Activated gamma-delta T cell (primary cell): ENCODE measurements around the gene FCN2.

ENCODE experiments used
- DNase-seq: peaks from one replicate; lab custom pipeline; 2025; lab: John Stamatoyannopoulos, UW

The FCN2 gene

DNA sequence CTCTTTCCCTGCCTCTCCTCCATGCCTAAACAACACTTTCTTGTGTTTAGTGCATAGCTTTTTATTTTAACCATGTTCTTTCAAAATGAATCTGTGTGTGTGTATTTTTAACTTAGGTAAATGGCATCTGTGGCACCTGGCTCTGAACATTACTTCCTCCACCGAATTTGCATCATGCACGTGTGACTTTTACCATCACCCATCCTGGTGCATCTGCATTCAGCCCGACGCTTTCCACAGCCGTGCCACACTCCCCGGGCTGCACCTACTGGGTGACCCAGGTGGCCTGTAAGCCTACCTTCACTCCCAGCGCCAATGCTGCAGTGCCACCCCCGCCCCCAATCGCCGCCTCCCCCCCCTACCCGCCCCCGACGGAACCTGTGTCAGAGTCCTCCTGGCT, 49.8 kb downstream of the FCN2 start:
- DNase-seq, result no peak

DNA sequence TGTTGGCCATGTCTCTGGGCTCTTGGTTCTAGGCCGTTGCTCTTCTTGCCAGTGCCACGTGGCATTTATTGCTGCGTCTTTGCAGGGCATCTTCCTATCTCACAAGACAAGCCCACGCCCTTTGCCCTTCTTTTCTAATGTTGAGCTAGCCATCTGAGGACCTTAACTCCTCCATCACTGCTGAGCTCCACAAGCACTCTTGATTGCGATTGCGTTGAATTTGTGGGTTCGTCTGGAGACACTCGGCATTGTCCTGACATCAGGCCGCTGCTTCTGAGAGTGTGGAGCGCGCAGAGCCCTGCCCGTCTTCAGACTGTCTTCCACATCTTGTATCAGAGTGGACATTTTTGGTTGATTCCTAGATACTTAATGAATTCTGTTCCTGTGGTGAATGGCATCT, 51.6 kb downstream of the FCN2 start:
- DNase-seq, result no peak

DNA sequence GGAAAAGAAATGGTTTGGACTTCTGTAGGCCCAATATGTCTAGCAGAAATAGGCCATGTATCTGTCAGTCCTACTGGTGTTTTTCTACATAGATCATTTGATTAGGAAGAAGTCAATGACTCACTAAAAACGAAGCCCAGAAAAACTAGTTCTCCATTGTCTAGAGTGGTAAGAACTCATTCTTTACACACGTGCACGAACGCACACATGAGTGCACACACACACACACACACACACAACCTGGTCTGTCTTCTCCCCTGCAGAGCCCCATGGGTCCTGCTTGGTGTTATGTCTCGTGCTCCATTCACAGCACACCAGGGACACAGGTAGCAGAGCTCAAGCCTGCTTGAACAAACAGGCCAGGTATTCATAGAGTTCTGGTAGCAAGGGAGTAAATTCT, 52.0 kb downstream of the FCN2 start:
- no peak for DNase-seq

DNA sequence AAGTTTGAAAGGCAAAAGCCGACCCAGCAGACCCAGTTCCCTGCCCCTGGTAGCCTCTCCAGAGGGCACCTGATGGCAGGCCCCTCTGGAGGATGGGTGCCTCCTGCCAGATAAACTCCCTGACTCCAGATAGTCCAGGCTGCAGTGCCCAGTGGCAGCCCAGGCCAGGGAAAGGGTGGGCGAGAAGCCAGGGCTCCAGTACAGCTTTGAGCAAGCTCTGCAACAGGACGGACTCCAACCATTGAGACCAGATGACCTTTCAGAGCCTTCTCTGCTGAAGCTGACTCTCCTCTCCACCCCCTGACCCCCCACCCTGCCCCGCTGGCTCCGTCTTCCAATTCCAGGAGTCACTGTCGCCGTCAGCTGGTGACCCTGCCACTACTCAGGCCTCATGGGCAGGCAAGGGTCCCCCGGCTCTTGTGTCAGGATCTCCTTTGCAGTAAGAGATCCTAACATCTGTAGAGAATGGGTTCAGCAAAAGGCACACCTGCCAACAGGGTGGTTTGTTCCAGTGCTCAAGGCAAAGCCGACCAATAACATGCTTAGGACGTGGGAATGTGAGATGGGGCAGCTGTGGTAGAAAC, 52.6 kb downstream of the FCN2 start:
- no peak for DNase-seq

DNA sequence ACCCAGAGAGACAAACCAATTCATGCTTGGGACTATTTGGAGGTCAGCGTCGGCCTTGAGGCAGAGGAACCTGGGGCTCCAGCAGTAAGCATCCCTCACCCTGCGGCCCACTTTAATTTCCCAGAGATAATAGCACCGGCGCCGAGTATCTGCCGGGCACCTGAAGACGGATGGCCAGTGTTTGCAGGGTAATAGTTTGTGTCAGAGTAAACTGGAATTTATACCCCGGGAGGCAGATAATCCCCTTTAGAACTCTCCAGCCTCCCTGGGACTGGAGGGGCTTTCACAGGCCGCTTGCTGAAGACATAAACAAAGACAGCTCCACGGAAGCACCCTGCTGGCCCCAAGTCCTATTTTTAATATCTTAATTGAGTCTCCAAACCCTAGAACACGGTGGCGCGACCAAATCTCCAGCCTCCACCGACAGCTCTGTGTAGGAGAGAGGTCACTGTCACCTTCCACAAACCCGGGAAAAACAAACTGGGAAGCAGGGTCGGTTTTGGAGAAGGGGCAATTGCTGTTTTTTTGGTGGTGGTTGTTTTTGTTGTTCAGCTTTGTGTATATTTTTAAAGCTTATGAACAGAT, 54.5 kb downstream of the FCN2 start:
- no peak for DNase-seq

DNA sequence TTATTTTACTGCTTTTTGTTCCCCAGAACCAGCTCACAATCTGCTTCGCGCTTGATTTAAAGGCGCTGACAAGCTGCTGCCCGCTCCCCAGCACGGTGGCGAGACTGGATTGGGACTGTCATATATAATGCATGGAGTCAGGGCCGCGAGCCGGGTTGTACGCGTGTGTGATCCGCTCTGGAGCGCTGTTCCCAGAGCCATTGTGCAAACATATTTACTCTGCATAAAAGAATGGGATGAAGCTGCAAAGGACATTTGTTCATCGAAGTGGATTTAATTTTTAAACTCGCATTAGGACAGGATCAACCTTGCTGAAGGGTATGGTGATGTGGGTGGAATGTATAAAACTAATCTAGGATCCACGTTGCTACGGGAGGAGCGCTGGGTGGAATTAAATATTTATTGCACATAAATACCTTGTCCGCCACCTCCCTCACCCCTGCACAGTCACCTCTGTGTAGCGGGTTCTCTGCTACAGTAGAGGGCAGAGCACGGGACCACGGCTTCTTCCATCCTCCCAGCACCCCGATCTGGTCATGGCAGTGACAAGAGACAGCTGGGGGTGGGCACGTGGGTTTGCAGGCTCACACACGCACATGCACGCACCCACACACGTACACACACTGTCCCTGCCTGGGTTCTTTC, 55.2 kb downstream of the FCN2 start:
- no peak for DNase-seq

DNA sequence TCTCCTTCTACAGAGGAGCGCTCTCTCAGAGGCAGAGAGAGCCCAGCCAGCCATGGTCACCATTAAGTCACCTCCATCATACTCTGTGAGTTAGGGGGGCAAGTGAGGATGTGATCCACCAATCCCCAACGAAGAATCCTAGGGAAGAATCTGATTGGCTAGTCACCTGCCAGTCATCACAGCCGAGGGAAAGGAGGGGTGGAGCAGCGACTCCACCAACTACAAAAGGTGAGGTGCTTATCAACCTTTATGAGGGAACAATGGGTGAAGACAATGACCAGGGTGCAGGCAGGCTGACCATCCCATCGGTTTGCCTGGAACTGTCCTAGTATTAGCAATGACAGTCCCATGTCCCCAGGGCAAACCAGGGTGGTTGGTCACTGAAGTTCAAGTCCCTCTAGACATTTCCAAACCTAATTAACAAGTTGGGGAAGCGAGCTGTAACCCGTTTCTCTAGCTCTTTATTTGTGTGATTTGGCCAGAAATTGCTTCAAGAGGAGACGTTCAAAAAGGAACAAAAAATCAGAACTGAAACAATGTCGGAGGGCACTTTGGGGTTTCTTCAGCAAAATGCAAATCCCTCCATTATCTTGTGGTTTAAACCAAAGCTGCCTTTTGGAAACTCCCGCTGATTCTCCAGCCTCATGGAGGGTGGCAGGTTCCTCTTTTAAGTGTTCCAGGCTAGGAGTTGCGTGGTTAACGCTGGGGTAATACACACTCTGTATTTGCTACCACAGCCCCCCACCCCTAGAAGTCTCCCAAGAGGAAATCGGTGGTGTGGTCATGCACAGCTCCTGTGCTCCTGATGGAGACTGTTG, 55.9 kb downstream of the FCN2 start:
- DNase-seq, result no peak
